GM20000 (cell line): ENCODE measurements around the gene CTSA.
"Not testable (repeated sequence)": the region's sequence is repeated elsewhere in the genome, so short reads cannot be mapped to it uniquely, and the experiment has no call there.

Experiments used
- DNase-seq: peaks from one replicate; pipeline ENCODE4 v3.0.0; 2012; ENCODE audit warnings: low spot score
- TF ChIP-seq, protein P1 (sequence below): IDR thresholded peaks from 2 replicates; pipeline ENCODE4 v1.5.1; 2012; ENCODE audit warnings: mild to moderate bottlenecking, control low read depth; ENCODE audit errors: extremely low read depth, missing control alignments

CTSA gene

DNA sequence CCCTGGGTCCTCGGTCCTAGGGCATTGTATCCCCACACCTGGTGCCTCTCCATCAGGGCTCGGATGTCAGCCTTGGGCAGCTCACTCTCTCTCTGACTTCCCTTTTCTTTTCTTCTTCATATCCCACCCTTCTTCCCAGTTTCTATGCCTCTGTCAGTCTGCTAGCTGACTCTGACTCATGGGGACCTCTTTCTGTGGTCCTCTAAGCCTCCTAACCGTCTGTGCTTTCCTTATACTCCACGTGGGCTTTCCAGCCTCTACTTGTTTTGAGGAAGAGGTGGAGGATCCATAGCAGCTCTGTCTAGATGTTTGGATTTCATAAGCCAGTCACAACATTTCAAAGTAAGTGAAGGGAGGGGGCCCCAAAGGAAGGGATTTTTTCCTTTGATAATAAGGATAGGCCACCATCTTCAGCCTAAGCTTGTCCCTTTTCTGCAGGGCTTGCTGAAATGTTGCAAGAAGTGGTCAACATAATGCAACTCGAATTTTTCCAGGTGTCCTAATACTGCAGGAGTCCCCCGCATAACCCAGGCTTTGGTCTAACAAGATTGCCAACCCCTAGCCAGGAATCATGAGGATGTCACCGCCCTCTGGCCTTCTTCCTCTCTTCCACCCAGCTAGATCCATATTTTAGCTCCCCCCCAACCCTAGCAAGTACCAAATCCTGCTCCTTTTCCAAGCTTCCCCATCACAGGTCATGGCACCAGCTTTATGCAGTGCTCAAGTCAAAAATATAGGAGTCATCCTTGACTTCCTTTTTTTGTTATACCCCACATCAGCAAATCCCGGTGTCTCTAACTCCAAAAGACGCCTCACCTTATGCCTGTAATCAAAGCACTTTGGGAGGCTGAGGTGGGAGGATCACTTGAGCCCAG lies 29.6 kb downstream of the CTSA start:
- no peak for DNase-seq
- TF ChIP-seq, protein P1, sequence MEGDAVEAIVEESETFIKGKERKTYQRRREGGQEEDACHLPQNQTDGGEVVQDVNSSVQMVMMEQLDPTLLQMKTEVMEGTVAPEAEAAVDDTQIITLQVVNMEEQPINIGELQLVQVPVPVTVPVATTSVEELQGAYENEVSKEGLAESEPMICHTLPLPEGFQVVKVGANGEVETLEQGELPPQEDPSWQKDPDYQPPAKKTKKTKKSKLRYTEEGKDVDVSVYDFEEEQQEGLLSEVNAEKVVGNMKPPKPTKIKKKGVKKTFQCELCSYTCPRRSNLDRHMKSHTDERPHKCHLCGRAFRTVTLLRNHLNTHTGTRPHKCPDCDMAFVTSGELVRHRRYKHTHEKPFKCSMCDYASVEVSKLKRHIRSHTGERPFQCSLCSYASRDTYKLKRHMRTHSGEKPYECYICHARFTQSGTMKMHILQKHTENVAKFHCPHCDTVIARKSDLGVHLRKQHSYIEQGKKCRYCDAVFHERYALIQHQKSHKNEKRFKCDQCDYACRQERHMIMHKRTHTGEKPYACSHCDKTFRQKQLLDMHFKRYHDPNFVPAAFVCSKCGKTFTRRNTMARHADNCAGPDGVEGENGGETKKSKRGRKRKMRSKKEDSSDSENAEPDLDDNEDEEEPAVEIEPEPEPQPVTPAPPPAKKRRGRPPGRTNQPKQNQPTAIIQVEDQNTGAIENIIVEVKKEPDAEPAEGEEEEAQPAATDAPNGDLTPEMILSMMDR: no peak

DNA sequence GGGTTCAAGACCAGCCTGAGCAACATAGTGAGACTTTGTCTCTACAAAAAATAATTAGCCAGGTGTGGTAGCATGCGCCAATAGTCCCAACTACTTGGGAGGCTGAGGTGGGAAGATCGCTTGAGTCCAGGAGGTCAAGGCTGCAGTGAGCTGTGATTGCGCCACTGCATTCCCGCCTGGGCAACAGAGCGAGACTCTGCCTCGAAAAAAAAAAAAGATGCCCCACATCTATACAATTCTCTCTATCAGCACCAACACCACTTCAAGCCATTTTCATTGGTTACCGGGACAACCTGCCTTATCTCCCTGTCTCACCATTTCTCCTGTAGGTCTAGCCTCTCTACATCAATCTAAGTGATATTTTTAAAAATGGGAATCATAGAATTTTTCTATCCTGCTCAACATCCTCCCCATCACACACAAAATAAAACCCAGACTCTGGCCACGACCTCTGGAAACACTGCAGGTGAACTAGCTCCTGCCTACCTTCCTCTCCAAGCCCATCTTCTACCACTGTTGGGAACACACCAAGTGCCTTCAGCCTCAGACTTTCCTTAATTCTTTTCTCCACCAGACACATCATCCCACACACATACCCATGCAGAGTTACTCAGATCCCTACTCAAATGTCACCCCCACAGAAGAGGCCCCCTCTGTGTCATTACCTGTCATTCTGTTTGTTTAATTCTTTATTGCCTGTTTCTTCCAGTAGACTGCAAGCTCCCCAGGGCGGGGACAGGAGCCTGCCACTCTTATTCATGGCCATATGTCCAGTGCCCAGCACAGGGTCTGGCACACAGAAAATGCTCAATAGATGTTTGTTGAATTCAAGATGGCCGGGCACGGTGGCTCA lies 30.4 kb downstream of the CTSA start:
- DNase-seq: no peak
- TF ChIP-seq, protein P1: no peak

DNA sequence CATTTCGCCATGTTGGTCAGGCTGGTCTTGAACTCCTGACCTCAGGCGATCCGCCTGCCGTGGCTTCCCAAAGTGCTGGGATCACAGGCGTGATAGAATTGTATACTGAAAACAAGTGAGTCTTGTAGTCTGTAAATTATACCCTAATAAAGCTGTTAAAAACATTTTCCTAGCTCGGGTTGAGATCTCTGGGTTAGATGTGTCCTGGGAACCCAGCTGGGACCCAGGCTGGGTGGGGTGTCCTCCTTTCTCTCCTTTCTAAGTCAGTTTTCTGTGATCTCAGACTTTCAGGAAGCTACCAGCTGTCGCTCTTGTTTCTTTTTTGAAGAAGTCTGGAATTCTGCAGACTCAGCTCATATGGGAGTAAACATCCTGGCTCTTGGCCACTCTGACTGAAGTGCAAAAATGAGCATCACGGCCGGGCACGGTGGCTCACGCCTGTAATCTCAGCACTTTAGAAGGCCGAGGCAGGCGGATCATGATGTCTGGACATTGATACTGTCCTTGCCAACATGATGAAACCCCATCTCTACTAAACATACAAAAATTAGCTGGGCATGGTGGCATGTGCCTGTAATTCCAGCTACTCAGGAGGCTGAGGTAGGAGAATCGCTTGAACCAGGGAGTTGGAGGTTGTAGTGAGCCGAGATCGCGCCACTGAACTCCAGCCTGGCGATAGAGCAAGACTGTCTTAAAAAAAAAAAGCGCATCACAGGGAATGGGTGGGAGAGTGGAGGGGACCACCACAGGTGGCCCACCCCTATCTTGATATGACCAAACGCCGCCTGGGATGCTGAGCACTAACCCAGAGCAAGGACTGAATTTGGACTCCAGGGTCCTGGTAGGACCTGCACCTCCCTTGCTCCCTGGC lies 33.5 kb downstream of the CTSA start:
- DNase-seq: no peak
- TF ChIP-seq, protein P1: no peak

DNA sequence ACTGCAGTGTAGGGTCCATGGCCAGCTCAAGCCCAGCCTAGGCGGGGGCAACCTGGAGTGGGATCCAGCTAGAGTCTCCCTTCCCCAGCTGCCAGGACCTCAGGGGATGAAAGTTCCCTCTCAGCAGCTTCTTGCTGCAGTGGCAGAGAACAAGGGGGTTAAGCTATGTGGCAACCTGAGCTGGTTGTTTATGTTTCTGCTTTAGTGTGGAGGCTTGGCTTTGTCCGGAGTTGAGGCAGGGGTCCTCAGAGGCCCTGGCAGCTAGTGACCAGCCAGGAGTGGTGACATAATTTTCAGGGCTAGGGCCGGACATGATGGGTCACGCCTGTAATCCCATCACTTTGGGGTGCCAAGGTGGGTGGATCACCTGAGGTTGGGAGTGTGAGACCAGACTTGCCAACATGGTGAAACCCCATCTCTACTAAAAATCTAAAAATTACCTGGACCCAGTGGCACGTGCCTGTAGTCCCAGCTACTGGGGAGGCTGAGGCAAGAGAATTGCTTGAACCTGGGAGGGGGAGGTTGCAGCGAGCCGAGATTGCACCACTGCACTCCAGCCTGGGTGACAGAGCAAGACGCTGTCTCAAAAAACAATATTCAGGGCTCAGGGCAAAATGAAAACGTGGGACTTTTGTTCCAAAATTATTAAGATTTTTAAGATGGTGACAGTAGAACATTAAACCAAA lies 34.8 kb downstream of the CTSA start:
- no peak for DNase-seq
- TF ChIP-seq, protein P1: no peak

DNA sequence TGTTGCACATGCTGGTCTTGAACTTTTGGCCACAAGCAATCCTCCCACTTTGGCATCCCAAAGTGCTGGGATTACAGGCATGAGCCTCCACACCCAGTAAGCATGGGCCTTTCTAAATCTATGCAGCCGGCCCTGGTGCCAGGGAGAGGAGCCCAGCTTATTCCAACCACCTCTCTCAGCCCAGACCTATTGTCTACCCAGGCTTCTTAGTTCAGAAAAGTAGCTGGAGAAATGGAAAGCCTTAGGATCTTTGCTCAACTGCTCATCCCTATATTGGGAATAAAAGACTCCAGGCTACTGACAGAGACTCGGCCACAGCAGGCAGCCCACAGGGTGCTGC lies 35.6 kb downstream of the CTSA start:
- TF ChIP-seq, protein P1: no peak
- no peak for DNase-seq

DNA sequence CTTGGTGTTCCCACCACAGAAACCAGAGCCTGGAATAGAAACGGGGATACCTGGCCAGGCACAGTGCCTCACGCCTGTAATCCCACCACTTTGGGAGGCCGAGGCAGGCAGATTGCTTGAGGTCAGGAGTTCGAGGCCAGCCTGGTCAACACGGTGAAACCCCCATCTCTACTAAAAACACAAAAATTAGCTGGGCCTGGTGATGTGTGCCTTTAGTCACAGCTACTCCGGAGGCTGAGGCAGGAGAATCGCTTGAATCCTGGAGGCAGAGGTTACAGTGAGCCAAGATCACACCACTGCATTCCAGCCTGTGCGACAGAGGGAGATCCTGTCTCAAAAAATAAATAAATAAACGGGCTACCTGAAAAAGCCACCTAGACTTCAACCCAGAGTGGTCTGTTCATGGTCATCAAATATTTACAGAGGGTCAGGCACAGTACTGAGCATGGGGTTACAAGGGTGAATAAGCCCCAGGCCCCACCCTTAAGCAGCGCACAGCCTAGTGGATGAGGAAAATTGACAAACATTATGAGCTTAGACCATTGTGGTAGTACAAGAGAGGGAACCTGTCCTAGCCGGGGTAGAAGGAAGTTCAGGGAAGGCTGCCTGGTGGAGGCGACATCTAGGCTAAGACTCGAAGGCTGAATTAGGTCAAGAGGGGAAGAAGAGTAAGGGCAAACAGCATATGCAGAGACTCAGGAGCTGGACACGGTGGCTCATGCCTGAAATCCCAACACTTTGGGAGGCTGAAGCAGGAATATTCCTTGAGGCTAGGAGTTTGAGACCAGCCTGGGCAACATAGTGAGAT lies 36.1 kb downstream of the CTSA start:
- TF ChIP-seq, protein P1: no peak
- DNase-seq: no peak

DNA sequence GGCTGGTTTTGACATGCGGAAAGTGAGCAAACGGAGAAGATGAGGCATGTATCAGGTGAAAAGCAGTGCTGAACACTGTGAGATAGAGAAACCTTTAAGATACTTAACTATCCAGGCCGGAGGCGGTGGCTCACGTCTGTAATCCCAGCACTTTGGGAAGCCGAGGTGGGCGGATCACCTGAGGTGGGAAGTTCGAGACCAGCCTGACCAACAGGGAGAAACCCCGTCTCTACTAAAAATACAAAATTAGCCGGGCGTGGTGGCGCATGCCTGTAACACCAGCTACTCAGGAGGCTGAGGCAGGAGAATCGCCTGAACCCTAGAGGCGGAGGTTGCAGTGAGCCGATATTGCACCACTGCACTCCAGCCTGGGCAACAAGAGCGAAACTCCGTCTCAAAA lies 40.5 kb downstream of the CTSA start:
- not testable (repeated sequence) for DNase-seq
